ENCODE results near the gene RIOK1. TPM values are rescaled to one million over a fixed set of nuclear protein-coding genes. Genes with fewer than 3 reads are reported as not detected.
A peak's percentile ranks its signal among the peaks of the same experiment; 100 is the strongest.

The RIOK1 gene
- total and polyA plus RNA-seq, 2 of the 13 experiments (the other 11 are each of a cell fraction or from before 2014, with no cell fraction given), result 9.4 to 37.8 TPM

GRCh38 chr6:7452898-7453297 is 63.3 kb downstream of the RIOK1 start:
- ATAC-seq, result no peak
- Histone ChIP-seq H2AFZ (ENCODE audit: low read length) (no peak overlapping the region), H3K9ac (ENCODE audit: insufficient read depth, low read depth, low read length) (no peak overlapping the region), H3K36me3 (replicated peaks in 1 of 2; ENCODE audit: control insufficient read depth in 1 of 2, insufficient read depth in 2 of 2, low read length in 2 of 2) (no peaks in the 10 kb centered on the region), H3K4me2 (ENCODE audit: low read depth, low read length) (no peak overlapping the region), H3K27me3 (ENCODE audit: control insufficient read depth in 1 of 2, insufficient read depth in 2 of 2, low read length in 2 of 2) (no peaks in the 10 kb centered on the region), H3K79me2 (ENCODE audit: insufficient read depth, low read length) (no peaks in the 10 kb centered on the region), H3K4me3 (replicated peaks in 1 of 3; ENCODE audit: insufficient read depth in 1 of 3, low read depth in 2 of 3, low read length in 3 of 3) (no peak overlapping the region), H3K4me1 (ENCODE audit: insufficient read depth, low read length) (peaks cover 39% of the 10 kb centered on the region), H3K27ac (ENCODE audit: extremely low read length, insufficient read depth, low read length) (no peak overlapping the region), H4K20me1 (ENCODE audit: insufficient read depth, low read length) (no peaks in the 10 kb centered on the region), H3K9me3 (ENCODE audit: low read length) (no peaks in the 10 kb centered on the region)
- DNase-seq (ENCODE audit: low spot score), result no peak
- intact Hi-C loops (cut with micrococcal nuclease; ENCODE audit: unreplicated experiment), result no loop called here
- no peak for FAIRE-seq
- 29% methylated on average over 5 of the region's 6 CpGs for WGBS (ENCODE audit: low lambda C conversion rate)
- in situ Hi-C loops (cut with HindIII; ENCODE audit: extremely low pct_ligation_motif_present, low pct_unique_long_range_greater_than_20kb), result no loop called here
- CTCF ChIA-PET (ENCODE audit: low intra/inter-chr PET ratio, low total read pairs), result no interaction called here
- POLR2A ChIA-PET, result no interaction called here
- TF ChIP-seq PPARG (CRISPR knock-in tag; conservative IDR thresholded peaks at IDR 0.05) (no peak), ZNF891 (CRISPR knock-in tag; IDR thresholded peaks at IDR 0.05) (no peak), NRL (CRISPR knock-in tag; IDR thresholded peaks at IDR 0.05; ENCODE audit: borderline replicate concordance) (no peak), ZFAT (CRISPR knock-in tag; conservative IDR thresholded peaks at IDR 0.05) (no peak), ARID4A (CRISPR knock-in tag; IDR thresholded peaks at IDR 0.05; ENCODE audit: borderline replicate concordance) (no peak), HES4 (CRISPR knock-in tag; IDR thresholded peaks at IDR 0.05; ENCODE audit: borderline replicate concordance) (peak; percentile 32; the same call in 1 of the 2 replicates)
- BruUV-seq (replicated peaks), result no TSS peak

Measured in HepG2 (cell line).